ENCODE data around the gene CARD16.

DNA sequence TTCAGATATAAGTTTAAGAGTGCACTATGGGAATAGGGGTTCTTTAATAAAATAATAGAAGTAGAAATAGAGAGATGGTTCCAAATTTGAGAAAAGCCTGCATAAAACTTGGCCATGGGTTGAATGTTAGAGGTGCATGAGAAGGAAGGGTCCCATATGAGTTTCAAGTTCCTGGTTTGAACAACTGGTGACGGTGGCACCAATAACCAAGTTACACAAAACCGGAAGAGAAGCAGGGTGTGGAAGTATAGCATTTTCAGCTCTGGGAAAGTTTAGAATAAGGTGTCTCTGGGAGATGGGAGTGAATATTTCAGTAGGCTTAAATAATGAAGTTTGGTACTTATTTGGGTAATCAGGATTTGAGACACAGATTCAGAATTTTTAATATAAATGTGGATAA, 12.6 kb downstream of the CARD16 start:
- TF ChIP-seq, protein P1, sequence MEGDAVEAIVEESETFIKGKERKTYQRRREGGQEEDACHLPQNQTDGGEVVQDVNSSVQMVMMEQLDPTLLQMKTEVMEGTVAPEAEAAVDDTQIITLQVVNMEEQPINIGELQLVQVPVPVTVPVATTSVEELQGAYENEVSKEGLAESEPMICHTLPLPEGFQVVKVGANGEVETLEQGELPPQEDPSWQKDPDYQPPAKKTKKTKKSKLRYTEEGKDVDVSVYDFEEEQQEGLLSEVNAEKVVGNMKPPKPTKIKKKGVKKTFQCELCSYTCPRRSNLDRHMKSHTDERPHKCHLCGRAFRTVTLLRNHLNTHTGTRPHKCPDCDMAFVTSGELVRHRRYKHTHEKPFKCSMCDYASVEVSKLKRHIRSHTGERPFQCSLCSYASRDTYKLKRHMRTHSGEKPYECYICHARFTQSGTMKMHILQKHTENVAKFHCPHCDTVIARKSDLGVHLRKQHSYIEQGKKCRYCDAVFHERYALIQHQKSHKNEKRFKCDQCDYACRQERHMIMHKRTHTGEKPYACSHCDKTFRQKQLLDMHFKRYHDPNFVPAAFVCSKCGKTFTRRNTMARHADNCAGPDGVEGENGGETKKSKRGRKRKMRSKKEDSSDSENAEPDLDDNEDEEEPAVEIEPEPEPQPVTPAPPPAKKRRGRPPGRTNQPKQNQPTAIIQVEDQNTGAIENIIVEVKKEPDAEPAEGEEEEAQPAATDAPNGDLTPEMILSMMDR (conservative IDR thresholded peaks at IDR 0.05; ENCODE audit: low read length), result no peak
- no peak for TF ChIP-seq EZH2phosphoT487 (IDR thresholded peaks at IDR 0.05; ENCODE audit: borderline replicate concordance)
